Upper lobe of left lung (tissue), 6 donors: ENCODE measurements around the gene ZFYVE1. TPM values are rescaled to one million over a fixed set of nuclear protein-coding genes. Genes with fewer than 3 reads are reported as not detected.

Experiments used
- ATAC-seq, 2 donors: fragments of 200-7000 bp; cut with Tn5 transposase; one replicate each; pipeline ENCODE4 v1.9.1; 2022; ENCODE audit warnings: mild to moderate bottlenecking in 2 of 2, moderate library complexity in 2 of 2; ENCODE audit not compliant: low FRiP score in 2 of 2
- DNase-seq, 2 donors: peaks; one replicate each; pipeline ENCODE4 v3.0.0-alpha.2; 2019 to 2020
- H3K27ac ChIP-seq, 4 donors: fragments of 200-600 bp; sonication (generic); one replicate each; pipeline ENCODE4 v1.5.1; 2016 to 2019
- H3K27me3 ChIP-seq, 4 donors: fragments of 200-600 bp; sonication (generic); one replicate each; pipeline ENCODE4 v1.5.1; 2017 to 2019
- H3K36me3 ChIP-seq, 4 donors: fragments of 200-600 bp; sonication (generic); one replicate each; pipeline ENCODE4 v1.5.1; 2016 to 2019
- H3K4me1 ChIP-seq, 4 donors: fragments of 200-600 bp; sonication (generic); one replicate each; pipeline ENCODE4 v1.5.1; 2018 to 2019
- H3K4me3 ChIP-seq, 4 donors: fragments of 200-600 bp; sonication (generic); one replicate each; pipeline ENCODE4 v1.5.1; 2017 to 2019; ENCODE audit warnings: mild to moderate bottlenecking in 2 of 4, moderate library complexity in 1 of 4
- H3K9me3 ChIP-seq, 4 donors: fragments of 200-600 bp; sonication (generic); one replicate each; pipeline ENCODE4 v1.5.1; 2018 to 2019
- CTCF ChIP-seq, 6 experiments: fragments of 450-650 bp in 4 of 6; fragments of 200-600 bp in 2 of 6; sonication (generic) in 2 of 6; IDR thresholded peaks; one replicate each; pipeline ENCODE4 v1.5.1; 2016 to 2019; ENCODE audit warnings: antibody characterized with exemption in 6 of 6
- EP300 ChIP-seq, 4 donors: sonication (generic); formaldehyde crosslinking; IDR thresholded peaks; one replicate each; pipeline ENCODE4 v1.5.1; 2017; ENCODE audit warnings: antibody characterized with exemption in 4 of 4, control low read depth in 2 of 4
- POLR2A ChIP-seq, 4 donors: fragments of 450-650 bp; IDR thresholded peaks; one replicate each; pipeline ENCODE4 v1.5.1; 2016 to 2017; ENCODE audit warnings: antibody characterized with exemption in 4 of 4, mild to moderate bottlenecking in 2 of 4
- POLR2AphosphoS5 ChIP-seq, 2 donors: sonication (generic); formaldehyde crosslinking; IDR thresholded peaks; one replicate each; pipeline ENCODE4 v1.5.1; 2017; ENCODE audit warnings: antibody characterized with exemption in 2 of 2
- WGBS, 2 donors: methylation state at CpG; one replicate each; pipeline ENCODE4 v1.1.5; 2017 to 2018; 5-methylcytosine and 5-hydroxymethylcytosine counted together
- total RNA-seq, 6 donors: library from RNA; depleted of rRNA in 4 of 6; stranded (reverse); fragments of >200 nt in 4 of 6; gene quantifications; one replicate each; pipeline versions ENCODE4 v1.1.0 to v1.2.1, GENCODE V29; 2016 to 2021
- donor health status: DM: no; HTN: no; CAD: no; lungs with moderate emphysema.
- donor health status: DM: no; HTN: yes; CAD: no; lungs with severe emphysema.

ZFYVE1 gene
- total RNA-seq, 6 donors from 2014 or later, result 13.4 to 24.1 (median 22.0) TPM

GRCh38 chr14:72986857-72987256 lies 40.0 kb downstream of the ZFYVE1 start:
- no peaks in the 10 kb centered on the region for H3K4me1 ChIP-seq
- ATAC-seq, result no peak
- WGBS, 2 donors, result 87 to 95% methylated on average over 2 of the region's 2 CpGs
- no peak overlapping the region for H3K27ac ChIP-seq
- H3K4me3 ChIP-seq, result no peak overlapping the region
- TF ChIP-seq CTCF (IDR thresholded peaks at IDR 0.05) (no peak), EP300 (IDR thresholded peaks at IDR 0.05) (no peak), POLR2A (IDR thresholded peaks at IDR 0.05) (no peak), POLR2AphosphoS5 (IDR thresholded peaks at IDR 0.05) (no peak)
- no peaks in the 10 kb centered on the region for H3K27me3 ChIP-seq
- DNase-seq, result no peak
- H3K36me3 ChIP-seq, result peaks cover 3 to 77% (median 31%) of the 10 kb centered on the region in 4 donors
- no peaks in the 10 kb centered on the region for H3K9me3 ChIP-seq

- TF ChIP-seq CTCF (IDR thresholded peaks at IDR 0.05) (no peak), EP300 (IDR thresholded peaks at IDR 0.05) (no peak), POLR2A (IDR thresholded peaks at IDR 0.05) (no peak), POLR2AphosphoS5 (IDR thresholded peaks at IDR 0.05) (no peak)
- peaks cover 4 to 77% (median 34%) of the 10 kb centered on the region in 4 donors for H3K36me3 ChIP-seq
- no peak overlapping the region for H3K27ac ChIP-seq
- no peaks in the 10 kb centered on the region for H3K9me3 ChIP-seq
- WGBS, 2 donors, result 74 to 83% methylated on average over 3 of the region's 3 CpGs
- H3K4me3 ChIP-seq, result no peak overlapping the region
- no peaks in the 10 kb centered on the region for H3K27me3 ChIP-seq
- no peaks in the 10 kb centered on the region for H3K4me1 ChIP-seq
- no peak for DNase-seq
- ATAC-seq, result no peak
Observed at GRCh38 chr14:72986214-72986613, 40.7 kb downstream of the ZFYVE1 start.

DNA sequence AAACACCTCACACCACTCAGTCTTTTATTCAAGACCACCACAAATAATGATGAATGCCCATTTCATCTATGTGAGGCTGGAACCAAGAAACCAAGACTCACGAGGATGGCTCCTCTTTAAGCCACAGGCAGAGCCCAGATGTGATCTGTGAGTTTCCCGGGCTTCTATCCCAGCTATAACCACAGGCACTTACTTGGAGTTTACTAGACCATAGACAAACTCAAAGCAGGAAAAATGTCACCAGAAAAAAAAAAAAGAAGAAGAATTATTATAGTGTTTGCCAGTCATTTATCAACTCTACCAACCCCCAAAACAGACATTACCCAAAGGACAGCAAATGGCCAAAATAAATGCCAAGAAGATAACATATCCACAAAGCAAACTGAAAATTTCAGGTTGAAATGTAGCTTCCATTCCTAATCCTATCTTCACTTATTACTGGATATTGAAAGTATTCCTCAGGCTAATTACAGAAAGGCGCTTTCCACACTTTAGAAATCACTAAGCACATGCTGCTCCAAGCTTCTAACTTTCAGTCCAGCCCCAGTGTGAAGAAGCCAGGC lies 44.7 kb downstream of the ZFYVE1 start:
- DNase-seq (no peak), ATAC-seq (no peak)
- no peaks in the 10 kb centered on the region for H3K4me1 ChIP-seq
- TF ChIP-seq EP300 (IDR thresholded peaks at IDR 0.05), result no peak
- no peak for TF ChIP-seq CTCF (IDR thresholded peaks at IDR 0.05)
- TF ChIP-seq POLR2A (IDR thresholded peaks at IDR 0.05), result no peak
- TF ChIP-seq POLR2AphosphoS5 (IDR thresholded peaks at IDR 0.05), result no peak
- no peaks in the 10 kb centered on the region for H3K27me3 ChIP-seq
- no peaks in the 10 kb centered on the region for H3K9me3 ChIP-seq
- no peak overlapping the region for H3K4me3 ChIP-seq
- H3K27ac ChIP-seq, result no peak overlapping the region
- peaks cover 13 to 95% (median 55%) of the 10 kb centered on the region in 4 donors for H3K36me3 ChIP-seq
- 88 to 98% methylated on average over 3 of the region's 3 CpGs for WGBS, 2 donors

DNA sequence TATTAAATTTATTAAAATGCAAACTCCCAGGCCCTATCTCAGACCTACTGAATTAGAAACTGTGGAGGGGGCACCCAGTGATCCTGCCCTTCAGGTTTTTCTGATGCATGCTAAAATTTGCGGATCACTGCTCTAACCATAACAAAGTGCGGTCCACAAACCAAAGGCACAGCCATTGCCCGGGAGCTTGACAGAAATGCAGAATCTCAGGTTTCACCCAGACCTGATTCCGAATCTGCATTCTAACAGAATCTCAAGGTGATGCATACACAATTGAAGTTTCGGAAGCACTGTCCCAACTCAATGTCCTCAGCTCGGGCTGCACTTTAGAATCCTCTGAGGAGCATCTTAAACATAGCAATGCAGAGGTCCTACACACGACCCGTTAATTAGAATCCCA lies 46.0 kb downstream of the ZFYVE1 start:
- TF ChIP-seq POLR2A (IDR thresholded peaks at IDR 0.05), result no peak
- no peak for TF ChIP-seq CTCF (IDR thresholded peaks at IDR 0.05)
- no peak for TF ChIP-seq POLR2AphosphoS5 (IDR thresholded peaks at IDR 0.05)
- no peak for TF ChIP-seq EP300 (IDR thresholded peaks at IDR 0.05)
- WGBS, 2 donors, result 91 to 98% methylated on average over 8 of the region's 8 CpGs
- no peak overlapping the region for H3K27ac ChIP-seq
- H3K4me3 ChIP-seq, result no peak overlapping the region
- H3K27me3 ChIP-seq, result no peaks in the 10 kb centered on the region
- ATAC-seq (no peak), DNase-seq (no peak)
- peaks cover 13 to 95% (median 59%) of the 10 kb centered on the region in 4 donors for H3K36me3 ChIP-seq
- no peaks in the 10 kb centered on the region for H3K9me3 ChIP-seq
- H3K4me1 ChIP-seq, result no peaks in the 10 kb centered on the region

GRCh38 chr14:72978856-72979255 lies 48.0 kb downstream of the ZFYVE1 start:
- H3K4me1 ChIP-seq, result no peaks in the 10 kb centered on the region
- DNase-seq, result no peak
- no peaks in the 10 kb centered on the region for H3K27me3 ChIP-seq
- H3K9me3 ChIP-seq, result no peaks in the 10 kb centered on the region
- no peak overlapping the region for H3K4me3 ChIP-seq
- H3K36me3 ChIP-seq, result peaks cover 28 to 95% (median 67%) of the 10 kb centered on the region in 4 donors
- no peak for ATAC-seq
- H3K27ac ChIP-seq, result no peak overlapping the region
- no peak for TF ChIP-seq POLR2AphosphoS5 (IDR thresholded peaks at IDR 0.05)
- TF ChIP-seq CTCF (IDR thresholded peaks at IDR 0.05), result no peak
- TF ChIP-seq POLR2A (IDR thresholded peaks at IDR 0.05), result no peak
- TF ChIP-seq EP300 (IDR thresholded peaks at IDR 0.05), result no peak
- WGBS, 2 donors, result 93 to 94% methylated on average over 9 of the region's 9 CpGs
